Fibroblast of lung (primary cell): ENCODE data around the gene NFASC. TPM values are rescaled to one million over a fixed set of nuclear protein-coding genes. Genes with fewer than 3 reads are reported as not detected.

Source experiments
- DNase-seq, 2 donors: peaks; one replicate each; pipeline versions ENCODE4 v3.0.0 to v3.0.0-alpha.2; 2010; ENCODE audit warnings: low read depth in 2 of 2
- H2AFZ ChIP-seq: 2 replicates; pipeline ENCODE4 v1.5.1; 2012; ENCODE audit warnings: low read length, control low read depth, inconsistent platforms
- H3K27ac ChIP-seq: 2 replicates; pipeline ENCODE4 v1.5.1; 2011; ENCODE audit warnings: low read length, control low read depth; ENCODE audit not compliant: insufficient read depth
- H3K27me3 ChIP-seq: 2 replicates; pipeline ENCODE4 v1.5.1; 2011; ENCODE audit warnings: mild to moderate bottlenecking, low read length; ENCODE audit not compliant: control insufficient read depth, insufficient read depth
- H3K36me3 ChIP-seq: 2 replicates; pipeline ENCODE4 v1.5.1; 2011; ENCODE audit warnings: low read length; ENCODE audit not compliant: control insufficient read depth, insufficient read depth
- H3K4me1 ChIP-seq: 2 replicates; pipeline ENCODE4 v1.5.1; 2011; ENCODE audit warnings: low read length; ENCODE audit not compliant: control insufficient read depth, insufficient read depth; ENCODE audit errors: extremely low read depth
- H3K4me2 ChIP-seq: 2 replicates; pipeline ENCODE4 v1.5.1; 2011; ENCODE audit warnings: low read length, control low read depth; ENCODE audit not compliant: insufficient read depth; ENCODE audit errors: extremely low read depth
- H3K4me3 ChIP-seq, 4 experiments: fragments of 200-600 bp in 1 of 4; sonication (generic) in 1 of 4; replicated peaks in 1 of 4; 2 replicates each; pipeline ENCODE4 v1.5.1; 2011 to 2016; ENCODE audit warnings: low read length in 4 of 4, low read depth in 3 of 4, mild to moderate bottlenecking in 3 of 4, control low read depth in 2 of 4, inconsistent platforms in 1 of 4, mixed read lengths in 1 of 4; ENCODE audit not compliant: insufficient read depth in 1 of 4; ENCODE audit errors: control extremely low read depth in 1 of 4
- H3K79me2 ChIP-seq: 2 replicates; pipeline ENCODE4 v1.5.1; 2012; ENCODE audit warnings: mild to moderate bottlenecking, low read length, inconsistent platforms; ENCODE audit not compliant: control insufficient read depth, insufficient read depth
- H3K9ac ChIP-seq: 2 replicates; pipeline ENCODE4 v1.5.1; 2011; ENCODE audit warnings: mild to moderate bottlenecking, low read length, control low read depth; ENCODE audit not compliant: insufficient read depth
- H3K9me3 ChIP-seq: 2 replicates; pipeline ENCODE4 v1.5.1; 2012; ENCODE audit warnings: low read depth, low read length; ENCODE audit not compliant: control insufficient read depth, insufficient read depth
- H4K20me1 ChIP-seq: 2 replicates; pipeline ENCODE4 v1.5.1; 2011; ENCODE audit warnings: low read length; ENCODE audit not compliant: control insufficient read depth, insufficient read depth; ENCODE audit errors: extremely low read depth
- CTCF ChIP-seq, 2 donors: IDR thresholded peaks in 1 of 2; conservative IDR thresholded peaks in 1 of 2; 1 replicate in 1 of 2; 2 replicates in 1 of 2; pipeline ENCODE4 v1.5.1; 2011 to 2012; ENCODE audit warnings: low read length in 2 of 2, control low read depth in 1 of 2, inconsistent platforms in 1 of 2, low read depth in 1 of 2, mild to moderate bottlenecking in 1 of 2
- EZH2 ChIP-seq: IDR thresholded peaks from 2 replicates; pipeline ENCODE4 v1.5.1; 2012; ENCODE audit warnings: low read length, control low read depth, mild to moderate bottlenecking; ENCODE audit errors: missing control alignments
- polyA plus RNA-seq, 2 donors: library from polyadenylated mRNA; depleted of rRNA in 1 of 2; stranded (reverse) in 1 of 2; unstranded in 1 of 2; fragments of >200 nt; gene quantifications; 2 replicates each; pipeline ENCODE4 v1.2.1, GENCODE V29; 2011 to 2012; ENCODE audit warnings: missing spikeins in 1 of 2
- total RNA-seq: library from RNA; depleted of rRNA; stranded (reverse); fragments of >200 nt; gene quantifications from 2 replicates; pipeline ENCODE4 v1.2.1, GENCODE V29; 2014

NFASC gene
- total and polyA plus RNA-seq, 2 donors (not counting 1 experiment from before 2014, with no cell fraction given) = 13.4 to 16.5 TPM

GRCh38 chr1:205048382-205048781 lies 177.7 kb downstream of the NFASC start:
- Histone ChIP-seq H3K27me3 (peaks cover 19% of the 10 kb centered on the region), H3K79me2 (no peaks in the 10 kb centered on the region), H3K9ac (no peak overlapping the region), H3K27ac (no peak overlapping the region), H3K4me3 (no peak overlapping the region), H3K36me3 (no peaks in the 10 kb centered on the region), H3K4me2 (no peak overlapping the region), H4K20me1 (no peaks in the 10 kb centered on the region), H2AFZ (no peak overlapping the region), H3K4me1 (no peaks in the 10 kb centered on the region), H3K9me3 (no peaks in the 10 kb centered on the region)
- TF ChIP-seq EZH2 (no peak), CTCF (conservative IDR thresholded peaks at IDR 0.05 in 1 of 2, IDR thresholded peaks at IDR 0.05 in 1 of 2; ENCODE audit: low read depth in 1 of 2, low read length in 2 of 2) (no peak)
- no peak for DNase-seq

GRCh38 chr1:205049479-205049878 lies 178.8 kb downstream of the NFASC start:
- DNase-seq = no peak
- H3K36me3 ChIP-seq = no peaks in the 10 kb centered on the region
- H3K9me3 ChIP-seq = no peaks in the 10 kb centered on the region
- H3K27ac ChIP-seq = no peak overlapping the region
- H2AFZ ChIP-seq = no peak overlapping the region
- H3K27me3 ChIP-seq = peaks cover 14% of the 10 kb centered on the region
- H3K79me2 ChIP-seq = no peaks in the 10 kb centered on the region
- H4K20me1 ChIP-seq = no peaks in the 10 kb centered on the region
- H3K4me2 ChIP-seq = no peak overlapping the region
- no peaks in the 10 kb centered on the region for H3K4me1 ChIP-seq
- H3K9ac ChIP-seq = no peak overlapping the region
- no peak overlapping the region for H3K4me3 ChIP-seq
- TF ChIP-seq CTCF (conservative IDR thresholded peaks at IDR 0.05 in 1 of 2, IDR thresholded peaks at IDR 0.05 in 1 of 2; ENCODE audit: low read depth in 1 of 2, low read length in 2 of 2) (no peak), EZH2 (no peak)

- H3K9me3 ChIP-seq = no peaks in the 10 kb centered on the region
- no peak overlapping the region for H3K4me2 ChIP-seq
- H3K9ac ChIP-seq = no peak overlapping the region
- no peak for DNase-seq
- peaks cover 14% of the 10 kb centered on the region for H3K27me3 ChIP-seq
- H4K20me1 ChIP-seq = no peaks in the 10 kb centered on the region
- no peak overlapping the region for H3K4me3 ChIP-seq
- H3K27ac ChIP-seq = no peak overlapping the region
- no peaks in the 10 kb centered on the region for H3K36me3 ChIP-seq
- no peaks in the 10 kb centered on the region for H3K4me1 ChIP-seq
- H2AFZ ChIP-seq = no peak overlapping the region
- TF ChIP-seq CTCF (conservative IDR thresholded peaks at IDR 0.05 in 1 of 2, IDR thresholded peaks at IDR 0.05 in 1 of 2; ENCODE audit: low read depth in 1 of 2, low read length in 2 of 2) (no peak), EZH2 (no peak)
- no peaks in the 10 kb centered on the region for H3K79me2 ChIP-seq
Measured at GRCh38 chr1:205052690-205053089, 182.0 kb downstream of the NFASC start.
